Activated naive CD4-positive, alpha-beta T cell treated with anti-CD3 and anti-CD28 coated beads, Interleukin-2, amount 50 U/mL, for 72 hours (primary cell): ENCODE results near the gene SLC2A6. TPM values are rescaled to one million over a fixed set of nuclear protein-coding genes. Genes with fewer than 3 reads are reported as not detected.

Experiments
- total RNA-seq, 2 donors: library from RNA; stranded (reverse); gene quantifications; one replicate each; pipeline ENCODE4 v1.2.3, GENCODE V29; 2022

Gene SLC2A6
- total RNA-seq, 2 donors from 2014 or later = 1.0 to 1.8 TPM

Other genes with a start within 250 kb of the SLC2A6 start
- not detected for gene ABO, start 203.9 kb downstream of the SLC2A6 start, total RNA-seq
- gene SURF6, start 142.9 kb downstream of the SLC2A6 start, total RNA-seq = 10 to 100 TPM; 10.7 to 22.0 TPM
- 10 to 100 TPM; 27.7 to 29.4 TPM for gene MED22, start 131.0 kb downstream of the SLC2A6 start, total RNA-seq
- 1,000 to 10,000 TPM; 3,254 to 3,908 TPM for gene RPL7A, start 130.9 kb downstream of the SLC2A6 start, total RNA-seq
- gene SURF1, start 122.6 kb downstream of the SLC2A6 start, total RNA-seq = 10 to 100 TPM; 20.2 to 24.9 TPM
- 10 to 100 TPM in 1 of 2 donors, 1 to 10 TPM in 1; 10.0 to 12.9 TPM for gene SURF2, start 122.5 kb downstream of the SLC2A6 start, total RNA-seq
- gene SURF4, start 103.0 kb downstream of the SLC2A6 start, total RNA-seq = 100 to 1,000 TPM; 255 to 272 TPM
- gene STKLD1, start 102.7 kb downstream of the SLC2A6 start, total RNA-seq = 1 to 10 TPM in 1 of 2 donors, not detected in 1; 1.1 TPM
- 10 to 100 TPM; 20.6 to 28.3 TPM for gene REXO4, start 61.1 kb downstream of the SLC2A6 start, total RNA-seq
- gene ADAMTS13, start 56.7 kb downstream of the SLC2A6 start, total RNA-seq = 1 to 10 TPM; 2.6 to 5.4 TPM
- 1 to 10 TPM in 1 of 2 donors, under 1 TPM in 1; 0.37 to 2.3 TPM for gene CACFD1, start 19.1 kb downstream of the SLC2A6 start, total RNA-seq
- not detected for gene MYMK, start 45.9 kb upstream of the SLC2A6 start, total RNA-seq
- gene ADAMTSL2, start 55.6 kb upstream of the SLC2A6 start, total RNA-seq = 1 to 10 TPM in 1 of 2 donors, under 1 TPM in 1; 0.11 to 1.2 TPM
- not detected for gene FAM163B, start 130.3 kb upstream of the SLC2A6 start, total RNA-seq
- gene DBH, start 157.3 kb upstream of the SLC2A6 start, total RNA-seq = not detected